Measurements from ENCODE around the gene ATF7.
"Not testable (repeated sequence)": the region's sequence is repeated elsewhere in the genome, so short reads cannot be mapped to it uniquely, and the experiment has no call there.

Gene ATF7

DNA sequence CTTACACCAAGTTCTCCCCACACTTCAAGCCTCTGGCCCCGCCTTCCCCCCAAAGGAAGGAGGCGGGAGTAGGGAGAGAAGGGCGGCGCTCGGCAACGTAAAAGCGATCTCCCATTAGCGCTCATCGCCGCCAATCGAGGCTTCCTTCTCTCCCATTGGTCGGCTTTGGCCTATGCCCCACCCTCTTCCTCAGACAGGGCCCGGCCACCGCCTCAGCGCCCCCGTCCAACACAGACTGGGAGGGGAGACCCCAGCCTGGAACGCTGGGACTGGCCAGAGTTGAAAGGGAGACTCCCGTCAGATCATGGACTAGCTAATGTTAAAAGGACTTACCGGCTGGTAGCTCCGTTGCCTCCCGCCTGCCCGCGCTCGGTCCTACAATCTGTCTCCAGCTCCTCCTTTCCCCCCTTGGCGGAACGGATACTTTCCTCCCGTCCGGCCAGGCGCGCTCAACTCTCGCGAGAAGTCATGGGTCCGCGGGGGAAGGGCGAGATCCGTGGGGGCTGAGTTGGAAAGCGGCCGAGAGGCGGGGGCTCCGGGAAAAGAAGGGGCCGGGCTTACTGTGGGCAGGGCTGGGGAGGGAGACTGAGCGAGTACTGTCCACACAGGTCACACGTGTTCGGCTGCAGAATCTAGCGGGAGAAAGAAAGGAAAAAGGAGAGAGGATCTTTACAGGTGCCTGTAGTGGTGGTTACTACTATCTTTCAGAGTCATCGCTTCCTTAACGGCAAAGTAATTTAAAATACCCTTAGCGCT lies at the start of gene ATF7:
ATF7 (minus strand) TSS at position 437 of the 756 bp plus-strand sequence. CDS start 25,382 bp downstream, outside the sequence.
- peak; percentile 94 to 98 (median 97) for DNase-seq

DNA sequence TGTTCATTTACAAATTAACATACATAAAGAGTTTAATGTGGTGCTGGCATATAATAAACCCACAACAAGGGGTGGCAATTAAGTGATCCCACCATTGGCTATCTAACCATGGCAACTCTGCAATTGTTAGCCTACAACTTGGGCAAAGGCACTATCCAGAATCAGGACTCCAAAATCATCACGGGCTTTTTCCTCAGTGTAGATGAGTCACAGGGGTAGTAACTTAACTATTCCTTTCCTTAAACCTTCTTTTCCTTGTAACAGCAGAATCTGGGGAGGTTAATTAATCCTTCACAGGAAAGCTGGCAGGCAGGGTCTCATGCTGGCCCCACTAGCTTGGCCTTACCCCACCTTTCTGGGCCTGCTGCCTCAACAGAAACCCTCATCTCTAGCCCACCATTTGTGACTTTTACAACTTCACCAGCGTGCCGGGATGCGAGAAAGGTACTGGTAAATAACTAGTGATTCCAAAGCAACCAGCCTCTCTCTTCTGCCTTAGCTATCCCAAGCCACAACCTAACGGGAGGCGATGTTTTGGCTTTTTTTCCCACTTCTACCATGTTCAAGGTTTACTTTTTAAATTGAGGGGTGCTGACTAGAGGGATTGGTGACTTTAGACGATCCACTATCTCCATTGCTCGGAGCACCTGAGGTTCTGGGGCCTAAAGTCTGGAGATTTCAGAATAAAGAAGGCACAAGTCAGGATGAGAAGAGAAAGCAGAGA lies 49.0 kb upstream of the ATF7 start:
- DNase-seq = no peak

DNA sequence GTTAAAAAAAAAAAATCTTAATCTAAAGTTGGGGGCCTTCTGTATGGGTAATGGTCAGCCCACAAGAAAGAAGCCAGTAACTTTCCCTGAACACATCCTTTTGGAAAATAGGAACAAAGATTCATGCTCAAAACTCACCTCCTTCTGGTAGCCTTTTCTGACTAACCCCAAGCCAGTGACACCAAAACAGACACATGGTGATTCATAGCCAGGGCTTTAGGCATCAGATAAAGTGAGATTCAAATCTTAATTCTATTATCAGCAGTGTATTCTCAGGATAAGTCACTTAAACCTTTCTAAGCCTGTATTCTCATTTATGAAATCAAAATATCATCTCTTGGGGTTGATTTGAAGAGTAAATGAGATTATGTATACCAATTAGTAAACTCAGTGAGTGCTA lies 44.8 kb upstream of the ATF7 start:
- no peak for DNase-seq

DNA sequence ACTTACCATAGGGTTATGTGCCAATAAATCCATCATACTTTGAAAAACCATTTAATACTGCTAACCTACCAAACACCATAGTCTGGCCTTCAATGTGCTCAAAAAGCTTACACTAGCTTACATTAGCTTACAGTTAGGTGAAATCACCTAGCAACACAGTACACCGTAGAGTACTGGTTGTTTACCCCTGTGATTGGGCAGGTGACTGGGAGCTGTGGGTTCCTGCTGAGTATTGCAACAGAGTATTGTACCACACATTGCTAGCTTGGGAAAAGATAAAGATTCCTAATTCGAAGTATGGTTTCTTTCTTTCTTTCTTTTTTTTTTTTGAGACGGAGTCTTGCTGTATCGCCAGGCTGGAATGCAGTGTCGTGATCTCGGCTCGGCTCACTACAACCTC lies 44.1 kb upstream of the ATF7 start:
- no peak for DNase-seq

DNA sequence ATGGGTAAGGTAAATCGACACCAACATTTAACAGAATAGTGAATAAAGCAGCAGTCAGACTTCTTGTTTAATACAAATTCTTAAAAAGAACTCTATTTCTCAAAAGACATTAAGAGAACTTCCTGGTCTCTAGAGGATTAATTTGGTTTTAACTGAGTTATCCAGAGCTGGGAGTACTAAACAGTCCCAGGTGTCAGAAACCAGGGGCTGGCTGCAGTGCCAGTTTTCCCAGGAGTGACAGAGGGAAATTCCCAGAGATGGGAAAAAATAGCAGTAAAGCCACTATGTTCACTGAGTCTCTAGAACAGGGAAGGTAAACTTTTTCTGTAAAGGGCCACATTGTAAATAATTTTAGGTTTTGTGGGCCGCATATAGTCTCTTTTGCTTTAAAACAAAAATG lies 40.9 kb upstream of the ATF7 start:
- DNase-seq = no peak

DNA sequence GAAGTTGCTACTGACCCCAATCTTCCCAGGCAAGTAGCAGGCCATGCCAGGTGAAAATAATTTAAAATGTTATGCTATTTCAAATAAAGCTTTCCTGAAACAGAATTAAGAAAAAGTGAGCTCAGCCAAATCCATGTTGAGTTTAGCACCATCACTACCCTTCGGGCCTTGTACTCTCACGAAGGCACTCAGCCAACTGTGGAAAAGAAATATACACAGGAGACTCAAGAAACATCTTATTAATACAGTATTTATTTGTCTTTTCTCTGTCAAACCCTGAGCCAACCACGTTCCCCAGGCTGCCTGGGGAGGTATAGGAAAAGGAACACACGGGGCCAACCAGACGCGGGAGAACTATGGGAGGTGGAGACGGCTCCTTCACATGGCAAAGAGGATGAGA lies 38.8 kb upstream of the ATF7 start:
- no peak for DNase-seq

DNA sequence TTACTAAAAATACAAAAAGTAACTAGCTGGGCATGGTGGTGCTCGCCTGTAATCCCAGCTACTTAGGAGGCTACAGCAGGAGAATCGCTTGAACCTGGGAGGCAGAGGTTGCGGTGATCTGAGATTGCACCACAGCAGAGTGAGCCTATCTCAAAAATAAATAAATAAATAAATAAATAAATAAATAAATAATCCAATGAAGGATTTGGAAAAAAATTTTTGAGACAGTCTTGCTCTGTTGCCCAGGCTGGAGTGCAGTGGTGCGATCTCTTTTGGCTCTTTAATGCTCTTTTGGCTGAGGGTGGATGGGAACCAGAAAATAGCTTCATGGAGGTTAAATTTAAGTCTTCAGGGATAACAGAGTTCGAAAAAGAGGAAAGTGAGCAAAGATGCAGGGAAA lies 38.0 kb upstream of the ATF7 start:
- no peak for DNase-seq

DNA sequence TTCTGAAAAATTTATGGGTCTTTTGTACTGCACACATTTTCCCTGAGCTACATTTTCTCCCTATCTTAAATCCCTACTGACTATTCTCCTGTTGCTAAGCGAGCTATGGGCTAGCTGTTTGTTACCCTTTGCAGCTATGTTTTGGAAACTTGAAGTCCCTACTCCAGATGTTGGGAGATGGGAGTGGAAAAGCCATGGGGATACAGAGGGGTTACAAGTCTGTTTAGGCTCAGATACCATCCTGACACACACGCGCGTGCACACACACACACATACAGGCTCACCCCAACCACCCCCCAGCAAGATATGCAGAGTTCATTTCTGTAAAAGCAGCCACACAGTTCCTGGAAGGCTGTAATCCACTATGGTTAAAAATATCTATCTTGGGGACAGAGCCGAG lies 33.9 kb upstream of the ATF7 start:
- no peak for DNase-seq

DNA sequence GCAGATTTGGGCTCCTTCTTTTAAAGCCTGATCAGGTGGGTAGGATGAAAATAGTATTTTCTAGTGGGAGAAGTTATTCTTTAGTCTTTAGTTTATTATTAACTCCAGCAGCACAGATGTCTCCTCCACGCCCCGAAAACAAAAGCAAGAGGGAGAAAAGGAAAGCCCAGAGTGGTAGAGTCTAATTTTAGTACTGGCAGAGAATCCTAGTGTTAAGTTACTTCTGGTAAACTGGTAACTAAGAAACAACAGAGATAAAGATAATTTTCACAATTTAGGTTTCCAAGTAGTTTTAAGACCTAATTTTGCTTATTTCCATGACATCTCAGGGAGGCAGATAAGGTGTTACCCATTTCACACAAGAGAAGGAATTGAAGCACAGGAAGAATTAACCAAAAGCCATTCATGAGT lies 33.4 kb upstream of the ATF7 start:
- no peak for DNase-seq

DNA sequence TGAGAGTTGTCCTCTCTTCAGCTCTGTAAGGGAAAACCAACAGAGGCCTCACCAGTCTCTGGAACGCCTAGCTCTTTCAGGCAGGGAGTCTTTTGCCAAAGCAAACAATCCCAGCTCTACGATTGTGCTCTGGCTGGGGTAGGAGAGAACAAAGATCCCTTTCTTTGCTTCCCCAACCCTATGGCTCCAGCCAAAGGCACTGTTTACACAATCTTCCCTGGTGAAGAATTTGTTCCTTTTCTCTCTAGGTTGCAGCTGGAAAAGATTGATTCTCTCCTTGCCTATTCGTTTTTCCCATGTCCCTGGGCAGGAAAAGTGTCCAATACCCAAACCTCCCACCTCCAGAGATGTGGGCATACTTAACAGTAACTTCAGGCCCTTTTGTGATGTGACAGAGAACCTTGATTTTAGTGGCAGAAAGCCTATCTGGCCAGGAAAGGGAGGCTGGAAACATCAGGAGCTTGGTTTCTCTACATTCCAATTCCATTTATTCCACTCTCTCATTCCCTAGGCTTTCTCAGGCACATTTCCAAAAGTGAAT lies 32.9 kb upstream of the ATF7 start:
- DNase-seq = no peak

DNA sequence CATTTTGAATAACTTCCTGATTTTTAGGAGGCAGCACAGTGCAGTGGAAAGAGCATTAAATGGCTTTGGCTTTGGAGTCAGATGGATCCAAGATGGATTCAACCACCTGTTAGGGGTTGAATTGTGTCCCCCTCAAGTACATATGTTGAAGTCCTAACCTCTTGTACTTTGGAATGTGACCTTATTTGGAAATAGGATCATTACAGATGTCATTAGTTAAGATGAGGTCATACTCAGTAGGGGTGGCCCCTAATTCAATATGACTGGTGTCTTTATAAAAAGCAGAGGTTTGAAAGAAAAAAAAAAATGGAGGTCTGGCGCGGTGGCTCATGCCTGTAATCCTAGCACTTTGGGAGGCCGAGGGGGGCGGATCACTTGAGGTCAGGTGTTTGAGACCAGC lies 30.9 kb upstream of the ATF7 start:
- no peak for DNase-seq

DNA sequence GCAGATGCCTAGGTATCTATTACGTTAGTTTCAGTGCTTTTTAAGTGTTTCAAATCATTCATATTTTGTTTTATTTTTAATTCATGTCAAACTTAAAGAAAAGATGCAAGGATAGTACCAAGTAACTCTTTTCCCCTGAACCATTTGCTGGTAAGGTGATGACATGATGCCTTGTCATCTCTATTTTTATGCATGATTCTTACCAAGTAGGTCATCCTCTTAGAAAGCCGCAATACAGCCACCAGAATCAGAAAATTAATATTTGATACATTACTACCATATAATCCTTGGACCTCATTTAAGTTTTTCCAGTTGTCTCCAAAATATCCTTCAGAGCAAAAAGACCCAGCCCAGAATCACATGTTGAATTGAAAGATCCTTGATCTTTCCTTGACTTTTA lies 27.4 kb upstream of the ATF7 start:
- DNase-seq = no peak

DNA sequence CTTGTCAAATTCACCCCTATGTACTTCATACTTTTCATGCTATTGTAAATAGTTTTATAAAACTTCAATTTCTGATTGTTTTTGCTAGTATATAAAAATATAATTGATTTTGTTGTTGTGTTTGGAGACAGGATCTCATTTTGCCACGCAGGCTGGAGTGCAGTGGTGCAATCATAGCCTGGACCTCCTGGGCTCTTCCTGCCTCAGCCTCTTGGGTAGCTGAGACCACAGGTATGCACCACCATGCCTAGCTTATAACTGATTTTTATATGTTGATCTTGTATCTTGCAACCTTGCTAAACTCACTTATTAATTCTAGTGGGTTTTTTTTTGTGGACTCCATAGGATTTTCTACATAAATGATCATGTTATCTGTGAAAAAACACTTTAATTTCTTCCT lies 26.2 kb upstream of the ATF7 start:
- no peak for DNase-seq

DNA sequence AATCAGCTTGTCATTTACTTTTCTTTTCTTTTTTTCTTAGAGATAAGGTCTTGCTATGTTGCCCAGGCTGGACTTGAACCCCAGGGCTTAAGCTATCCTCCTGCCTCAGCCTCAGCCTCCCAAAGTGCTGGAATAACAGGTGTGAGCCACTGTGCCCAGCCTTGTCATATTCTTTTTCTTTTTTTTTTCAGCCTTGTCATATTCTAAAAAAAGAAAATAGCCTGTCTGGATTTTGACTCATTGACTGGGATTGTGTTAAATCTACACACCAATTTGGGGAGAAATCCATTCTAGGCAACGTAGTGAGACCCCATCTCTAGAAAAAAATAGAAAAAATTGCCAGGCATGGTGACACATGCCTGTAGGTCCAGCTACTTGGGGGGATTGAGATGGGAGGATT lies 25.6 kb upstream of the ATF7 start:
- DNase-seq = no peak

DNA sequence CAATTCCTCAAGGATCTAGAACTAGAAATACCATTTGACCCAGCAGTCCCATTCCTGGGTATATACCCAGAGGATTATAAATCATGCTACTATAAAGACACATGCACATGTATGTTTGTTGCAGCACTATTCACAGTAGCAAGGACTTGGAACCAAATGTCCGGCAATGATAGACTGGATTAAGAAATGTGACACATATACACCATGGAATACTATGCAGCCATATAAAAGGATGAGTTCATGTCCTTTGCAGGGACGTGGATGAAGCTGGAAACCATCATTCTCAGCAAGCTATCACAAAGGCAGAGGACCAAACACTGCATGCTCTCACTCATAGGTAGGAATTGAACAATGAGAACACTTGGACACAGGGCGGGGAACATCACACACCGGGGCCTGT lies 20.1 kb upstream of the ATF7 start:
- DNase-seq = not testable (repeated sequence)

DNA sequence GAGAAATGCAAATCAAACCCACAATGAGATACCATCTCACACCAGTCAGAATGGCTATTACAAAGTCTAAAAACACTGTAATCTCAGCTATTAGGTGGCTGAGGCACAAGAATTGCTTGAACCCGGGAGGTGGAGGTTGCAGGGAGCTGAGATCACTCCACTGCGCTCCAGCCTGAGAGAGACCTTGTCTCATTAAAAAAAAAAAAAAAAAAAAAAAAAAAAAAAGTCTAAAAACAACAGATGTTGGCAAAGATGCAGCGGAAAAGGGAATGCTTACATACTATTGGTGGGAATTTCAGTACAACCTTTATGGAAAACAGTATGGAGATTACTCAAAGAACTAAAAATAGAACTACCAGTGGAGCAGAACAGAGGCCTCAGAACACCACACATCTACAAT lies 19.0 kb upstream of the ATF7 start:
- DNase-seq = no peak

DNA sequence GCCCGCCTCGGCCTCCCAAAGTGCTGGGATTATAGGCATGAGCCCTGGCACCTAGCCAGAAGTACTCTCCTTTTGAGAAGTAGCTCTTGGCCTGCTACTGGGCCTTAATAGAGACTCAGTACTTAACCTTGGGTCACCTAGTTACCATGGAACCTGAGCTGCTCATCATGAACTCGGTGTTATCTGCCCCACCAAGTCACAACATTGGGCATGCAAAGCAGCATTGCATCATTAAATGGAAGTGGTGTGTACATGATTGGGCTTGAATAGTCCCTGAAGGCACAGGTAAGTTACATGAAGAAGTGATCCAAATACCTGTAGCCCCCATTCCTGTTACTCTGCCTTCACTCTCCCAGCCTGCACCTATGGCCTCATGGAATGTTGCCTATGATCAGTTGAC lies 18.0 kb upstream of the ATF7 start:
- DNase-seq = no peak

DNA sequence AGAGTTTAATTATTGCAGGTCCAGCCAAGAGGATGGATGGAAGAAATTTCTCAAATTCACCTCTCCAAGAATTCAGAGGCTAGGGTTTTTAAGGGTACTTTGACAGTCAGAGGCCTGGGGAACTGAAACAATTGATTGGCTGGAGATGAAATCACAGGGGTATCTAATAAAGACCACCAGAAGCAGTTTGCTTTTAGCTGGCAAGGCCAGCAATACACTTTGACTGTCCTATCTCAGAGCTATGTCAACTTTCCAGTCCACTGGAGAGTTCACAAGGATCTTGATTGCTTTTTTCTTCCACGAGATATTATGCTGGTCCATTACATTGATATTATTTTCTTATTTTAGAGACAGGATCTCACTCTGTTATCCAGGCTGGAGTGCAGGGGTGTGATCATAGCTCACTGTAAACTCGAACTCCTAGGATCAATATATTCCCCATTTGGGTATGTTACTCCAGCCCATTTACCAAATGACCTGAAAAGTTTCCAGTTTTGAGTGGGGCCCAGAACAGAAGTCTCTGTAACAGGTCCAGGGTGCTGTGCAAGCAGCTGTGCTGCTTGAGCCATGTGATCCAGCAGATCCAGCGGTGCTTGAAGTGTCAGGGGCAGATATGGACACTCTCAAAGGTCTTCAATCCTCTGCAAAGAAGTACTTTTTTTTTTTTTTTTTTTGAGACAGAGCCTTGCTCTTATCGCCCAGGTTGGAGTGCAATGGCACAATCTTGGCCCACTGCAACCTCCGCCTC lies 17.2 kb upstream of the ATF7 start:
- no peak for DNase-seq

DNA sequence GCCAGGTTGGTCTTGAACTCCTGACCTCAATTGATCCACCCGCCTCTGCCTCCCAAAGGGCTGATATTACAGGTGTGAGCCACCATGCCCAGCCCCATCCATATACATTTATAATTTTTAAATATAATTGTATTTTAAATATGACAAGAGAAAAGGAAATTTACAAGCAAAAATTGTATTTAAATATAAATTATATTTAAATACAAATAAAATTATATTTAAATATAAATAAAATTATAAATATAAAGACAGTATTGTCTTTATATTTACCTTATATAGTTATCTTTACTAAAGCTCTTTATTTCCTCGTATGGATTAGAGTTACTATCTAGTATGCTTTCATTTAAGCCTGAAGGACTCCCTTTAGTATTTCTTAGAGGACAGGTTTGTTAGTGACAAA lies 11.9 kb upstream of the ATF7 start:
- DNase-seq = no peak

DNA sequence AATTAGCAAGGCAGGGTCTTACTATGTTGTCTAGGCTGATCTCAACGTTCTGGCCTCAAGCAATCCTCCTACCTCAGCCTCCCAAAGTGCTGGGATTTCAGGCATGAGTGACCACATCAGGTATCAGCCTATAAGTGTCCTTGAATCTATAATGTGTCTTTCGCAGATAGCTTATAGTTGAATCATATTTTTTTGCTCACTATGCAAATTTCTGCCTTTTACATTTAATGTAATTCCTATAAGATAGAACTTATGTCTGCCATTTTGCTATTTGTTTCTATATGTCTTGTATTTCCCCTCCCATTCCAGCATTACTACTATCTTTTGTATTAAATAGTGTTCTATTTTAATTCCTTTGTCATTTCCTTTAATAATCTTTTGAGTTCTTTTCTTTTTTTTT lies 10.5 kb upstream of the ATF7 start:
- no peak for DNase-seq

DNA sequence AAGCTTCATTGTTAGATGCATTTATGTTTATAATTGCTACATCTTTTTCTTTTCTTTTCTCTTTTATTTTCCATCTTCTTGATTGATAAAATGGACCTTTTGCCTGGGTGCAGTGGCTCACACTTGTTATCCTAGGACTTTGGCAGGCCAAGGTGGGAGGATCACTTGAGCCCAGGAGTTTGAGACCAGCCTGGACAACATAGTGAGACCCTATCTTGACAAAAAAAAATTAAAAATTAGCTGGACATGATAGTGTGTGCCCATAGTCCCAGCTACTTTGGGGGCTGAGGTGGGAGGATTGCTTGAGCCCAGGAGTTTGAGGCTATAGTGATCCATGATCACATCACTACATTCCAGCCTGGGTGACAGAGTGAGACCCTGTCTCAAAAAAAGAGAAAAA lies 9.5 kb upstream of the ATF7 start:
- not testable (repeated sequence) for DNase-seq

DNA sequence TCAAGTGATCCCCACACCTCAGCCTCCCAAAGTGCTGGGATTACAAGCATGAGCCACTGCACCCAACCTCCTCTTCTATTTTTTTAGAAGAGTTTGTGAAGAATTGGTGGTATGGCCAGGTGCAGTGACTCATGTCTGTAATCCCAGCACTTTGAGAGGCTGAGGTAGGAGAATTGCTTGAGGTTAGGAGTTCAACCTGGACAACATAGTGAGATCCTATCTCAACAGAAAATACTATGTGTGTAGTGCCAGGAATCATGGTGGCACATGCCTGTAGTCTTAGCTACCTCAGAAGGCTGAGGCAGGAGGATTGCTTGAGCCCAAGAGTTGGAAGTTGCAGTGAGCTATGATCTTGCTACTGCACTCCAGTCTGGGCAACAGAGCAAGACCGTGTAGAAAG lies 5.5 kb upstream of the ATF7 start:
- DNase-seq = no peak

DNA sequence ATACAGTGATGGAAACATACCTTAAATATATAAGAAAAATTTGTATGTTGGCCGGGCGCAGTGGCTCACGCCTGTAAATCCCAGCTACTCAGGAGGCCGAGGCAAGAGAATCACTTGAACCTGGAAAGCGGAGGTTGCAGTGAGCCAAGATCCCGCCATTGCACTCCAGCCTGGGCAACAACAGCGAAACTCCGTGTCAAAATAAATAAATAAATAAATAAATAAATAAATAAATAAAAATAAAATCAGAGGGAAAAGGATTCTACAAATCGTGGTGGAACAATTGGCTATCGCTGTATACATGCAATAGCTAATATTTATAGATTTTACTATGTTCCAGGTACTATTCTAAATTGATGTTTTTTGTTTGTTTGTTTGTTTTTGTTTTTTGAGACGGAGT lies 1.7 kb upstream of the ATF7 start:
- no peak for DNase-seq

DNA sequence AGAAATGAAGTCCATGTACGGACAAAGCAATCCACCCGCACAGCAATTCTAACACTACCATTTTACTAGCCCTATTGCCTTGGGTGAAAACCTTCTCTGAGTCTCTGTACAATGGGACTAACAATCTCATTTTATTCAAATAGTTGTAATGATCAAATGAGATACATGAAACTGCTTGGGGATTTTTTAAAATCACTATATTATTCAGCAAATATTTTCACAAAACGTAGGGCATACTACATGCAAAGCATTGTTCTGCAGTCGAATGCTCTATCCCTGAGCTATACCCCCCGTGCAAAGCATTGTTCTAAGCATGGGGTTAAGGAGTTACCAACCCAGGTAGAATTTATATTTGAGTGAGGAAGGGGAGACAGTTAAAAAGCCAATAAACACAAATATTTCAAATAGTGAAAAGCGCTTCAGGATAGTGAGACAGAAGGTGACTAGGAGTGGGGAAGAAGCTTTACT lies 554 bp upstream of the ATF7 start:
- no peak for DNase-seq
